H9 (cell line): ENCODE results near the gene FUCA1. TPM values are rescaled to one million over a fixed set of nuclear protein-coding genes. Genes with fewer than 3 reads are reported as not detected.
"Not testable (repeated sequence)": the region's sequence is repeated elsewhere in the genome, so short reads cannot be mapped to it uniquely, and the experiment has no call there.

Experiments used
- DNase-seq: peaks from one replicate; pipeline ENCODE4 v3.0.0-alpha.2; 2017
- H2AFZ ChIP-seq: one replicate; pipeline ENCODE4 v1.6.1; 2013; ENCODE audit warnings: mild to moderate bottlenecking, low read length, control low read depth, moderate library complexity
- H2AK5ac ChIP-seq: 2 replicates; pipeline ENCODE4 v1.6.1; 2013; ENCODE audit warnings: low read length, control low read depth, mixed read lengths; ENCODE audit not compliant: insufficient read length
- H2BK120ac ChIP-seq: one replicate; pipeline ENCODE4 v1.6.1; 2013; ENCODE audit warnings: low read depth, mild to moderate bottlenecking, low read length, control low read depth, inconsistent platforms; ENCODE audit not compliant: poor library complexity, severe bottlenecking
- H2BK12ac ChIP-seq: 2 replicates; pipeline ENCODE4 v1.6.1; 2013; ENCODE audit warnings: low read length, control low read depth, mixed read lengths, low read depth; ENCODE audit not compliant: insufficient read length
- H2BK15ac ChIP-seq: 2 replicates; pipeline ENCODE4 v1.6.1; 2013; ENCODE audit warnings: low read depth, low read length, control low read depth
- H2BK20ac ChIP-seq: one replicate; pipeline ENCODE4 v1.6.1; 2013; ENCODE audit warnings: low read depth, mild to moderate bottlenecking, low read length, control low read depth, inconsistent platforms; ENCODE audit not compliant: poor library complexity, severe bottlenecking
- H2BK5ac ChIP-seq: 2 replicates; pipeline ENCODE4 v1.6.1; 2013; ENCODE audit warnings: low read length, control low read depth, mixed read lengths; ENCODE audit not compliant: insufficient read length
- H3K14ac ChIP-seq: 2 replicates; pipeline ENCODE4 v1.6.1; 2013; ENCODE audit warnings: low read length, control low read depth; ENCODE audit not compliant: insufficient read depth
- H3K18ac ChIP-seq: 2 replicates; pipeline ENCODE4 v1.6.1; 2013; ENCODE audit warnings: low read depth, mild to moderate bottlenecking, mixed read lengths, low read length, control low read depth; ENCODE audit not compliant: insufficient read length
- H3K23ac ChIP-seq: 2 replicates; pipeline ENCODE4 v1.6.1; 2013; ENCODE audit warnings: low read length, control low read depth, mixed read lengths, low read depth; ENCODE audit not compliant: insufficient read length
- H3K23me2 ChIP-seq: 2 replicates; pipeline ENCODE4 v1.6.1; 2013; ENCODE audit warnings: low read depth, mild to moderate bottlenecking, mixed read lengths, low read length, control low read depth; ENCODE audit not compliant: insufficient read length, poor library complexity, severe bottlenecking
- H3K27ac ChIP-seq: 2 replicates; pipeline ENCODE4 v1.5.1; 2013; ENCODE audit warnings: low read length, control low read depth, mixed read lengths, low read depth; ENCODE audit not compliant: insufficient read length
- H3K27me3 ChIP-seq: 2 replicates; pipeline ENCODE4 v1.6.1; 2013; ENCODE audit warnings: low read length, control low read depth, inconsistent platforms; ENCODE audit not compliant: insufficient read depth
- H3K4ac ChIP-seq: 2 replicates; pipeline ENCODE4 v1.6.1; 2013; ENCODE audit warnings: low read depth, mild to moderate bottlenecking, control low read depth, inconsistent platforms, low read length, moderate library complexity
- H3K4me1 ChIP-seq: 2 replicates; pipeline ENCODE4 v1.6.1; 2013; ENCODE audit warnings: low read length, control low read depth, inconsistent platforms; ENCODE audit not compliant: insufficient read depth
- H3K4me2 ChIP-seq: 2 replicates; pipeline ENCODE4 v1.6.1; 2013; ENCODE audit warnings: low read length, control low read depth, mixed read lengths; ENCODE audit not compliant: insufficient read length, insufficient read depth
- H3K56ac ChIP-seq: 2 replicates; pipeline ENCODE4 v1.6.1; 2013; ENCODE audit warnings: low read depth, mild to moderate bottlenecking, mixed read lengths, low read length, control low read depth; ENCODE audit not compliant: insufficient read length
- H3K79me1 ChIP-seq: 2 replicates; pipeline ENCODE4 v1.6.1; 2013; ENCODE audit warnings: low read depth, mild to moderate bottlenecking, moderate library complexity, low read length, control low read depth, inconsistent platforms; ENCODE audit not compliant: insufficient read depth, poor library complexity, severe bottlenecking
- H3K79me2 ChIP-seq: 2 replicates; pipeline ENCODE4 v1.6.1; 2013; ENCODE audit warnings: low read length, control low read depth, inconsistent platforms; ENCODE audit not compliant: insufficient read depth
- H3K9ac ChIP-seq: 2 replicates; pipeline ENCODE4 v1.6.1; 2013; ENCODE audit warnings: low read length, control low read depth, mixed read lengths; ENCODE audit not compliant: insufficient read length; ENCODE audit errors: extremely low read depth
- H3K9me3 ChIP-seq: one replicate; pipeline ENCODE4 v1.6.1; 2013; ENCODE audit warnings: low read depth, low read length, inconsistent platforms; ENCODE audit not compliant: control insufficient read depth
- H3T11ph ChIP-seq: one replicate; pipeline ENCODE4 v1.6.1; 2013; ENCODE audit warnings: mild to moderate bottlenecking, low read length, control low read depth, inconsistent platforms
- H4K20me1 ChIP-seq: one replicate; pipeline ENCODE4 v1.6.1; 2013; ENCODE audit not compliant: control insufficient read depth, insufficient read length, insufficient read depth
- H4K5ac ChIP-seq: 2 replicates; pipeline ENCODE4 v1.6.1; 2013; ENCODE audit warnings: low read depth, mild to moderate bottlenecking, mixed read lengths, low read length, control low read depth; ENCODE audit not compliant: insufficient read length
- H4K8ac ChIP-seq: replicated peaks from 2 replicates; pipeline ENCODE4 v1.6.1; 2013; ENCODE audit warnings: low read length, control low read depth, mixed read lengths, low read depth; ENCODE audit not compliant: insufficient read length
- H4K91ac ChIP-seq: 2 replicates; pipeline ENCODE4 v1.6.1; 2013; ENCODE audit warnings: low read depth, mild to moderate bottlenecking, moderate library complexity, mixed read lengths, low read length, control low read depth; ENCODE audit not compliant: insufficient read length
- H3K27ac Mint-ChIP-seq, 3 experiments: 2 replicates in 2 of 3; 3 replicates in 1 of 3; pipeline ENCODE4 v1.8.0; 2020 to 2021; ENCODE audit warnings: mixed read lengths in 3 of 3, mild to moderate bottlenecking in 1 of 3, moderate library complexity in 1 of 3
- H3K27me3 Mint-ChIP-seq: 2 replicates; pipeline ENCODE4 v1.8.0; 2021; ENCODE audit warnings: low read depth, mild to moderate bottlenecking, moderate library complexity, mixed read lengths
- H3K36me3 Mint-ChIP-seq, 3 experiments: 2 replicates in 2 of 3; 3 replicates in 1 of 3; pipeline ENCODE4 v1.8.0; 2020 to 2021; ENCODE audit warnings: low read depth in 3 of 3, mixed read lengths in 3 of 3; ENCODE audit not compliant: insufficient read depth in 1 of 3
- H3K4me1 Mint-ChIP-seq, 2 experiments: 2 replicates each; pipeline ENCODE4 v1.8.0; 2020; ENCODE audit warnings: mixed read lengths in 2 of 2
- H3K4me3 Mint-ChIP-seq, 2 experiments: 2 replicates in 1 of 2; 3 replicates in 1 of 2; pipeline ENCODE4 v1.8.0; 2020 to 2021; ENCODE audit warnings: mild to moderate bottlenecking in 2 of 2, mixed read lengths in 2 of 2, moderate library complexity in 1 of 2
- H3K9me3 Mint-ChIP-seq, 2 experiments: 2 replicates in 1 of 2; 3 replicates in 1 of 2; pipeline ENCODE4 v1.8.0; 2020; ENCODE audit warnings: mild to moderate bottlenecking in 2 of 2, mixed read lengths in 2 of 2, moderate library complexity in 1 of 2
- CTCF ChIP-seq: fragments of 200-600 bp; sonication (generic); conservative IDR thresholded peaks from 3 replicates; pipeline ENCODE4 v1.8.0; 2021; ENCODE audit warnings: antibody characterized with exemption, mild to moderate bottlenecking
- whole genome bisulfite sequencing: extraction: QIAGEN DNeasy Blood & Tissue Kit; methylation state at CpG from one replicate; pipeline ENCODE4 v1.1.7; 2013; ENCODE audit warnings: missing lambda C conversion rate, low lambda C conversion rate, mixed read lengths; ENCODE audit not compliant: insufficient read length; ENCODE audit errors: extremely low coverage; 5-methylcytosine and 5-hydroxymethylcytosine counted together
- total RNA-seq: library from RNA; stranded (reverse); gene quantifications from 2 replicates; pipeline ENCODE4 v1.2.1, GENCODE V29; 2021

FUCA1 gene
- total RNA-seq, 1 experiment from 2014 or later = 9.1 TPM

GRCh38 chr1:23848673-23849616 lies 19.1 kb downstream of the FUCA1 start:
- Histone ChIP-seq H3K4me2 (no peak overlapping the region), H3K79me2 (no peaks in the 10 kb centered on the region), H3K79me1 (no peaks in the 10 kb centered on the region), H3K56ac (no peak overlapping the region), H3T11ph (no peak overlapping the region), H2BK15ac (no peak overlapping the region), H2BK12ac (no peak overlapping the region), H3K27me3 (no peaks in the 10 kb centered on the region), H4K91ac (no peak overlapping the region), H3K18ac (no peak overlapping the region), H2AK5ac (no peak overlapping the region), H3K23me2 (no peaks in the 10 kb centered on the region), H4K20me1 (no peaks in the 10 kb centered on the region), H3K4me1 (no peaks in the 10 kb centered on the region), H3K9me3 (no peaks in the 10 kb centered on the region), H3K14ac (no peak overlapping the region), H2AFZ (no peak overlapping the region), H2BK5ac (no peak overlapping the region), H4K8ac (no peak overlapping the region), H2BK120ac (no peak overlapping the region), H3K4ac (no peak overlapping the region), H3K9ac (no peak overlapping the region), H4K5ac (no peak overlapping the region), H3K27ac (no peak overlapping the region), H3K23ac (no peak overlapping the region), H2BK20ac (no peak overlapping the region)
- peaks cover 22 to 34% (median 26%) of the 10 kb centered on the region in 3 experiments for H3K36me3 Mint-ChIP-seq
- no peak for DNase-seq
- H3K9me3 Mint-ChIP-seq = peaks cover 15 to 23% of the 10 kb centered on the region in 2 experiments
- no peak for TF ChIP-seq CTCF
- H3K4me1 Mint-ChIP-seq = no peaks in the 10 kb centered on the region
- no peak overlapping the region for H3K4me3 Mint-ChIP-seq
- no peak overlapping the region for H3K27ac Mint-ChIP-seq
- WGBS = no CpG with 5 or more reads among the region's 12 CpGs
- no peaks in the 10 kb centered on the region for H3K27me3 Mint-ChIP-seq

- not testable (repeated sequence) for H3K79me1 ChIP-seq, H3K23ac ChIP-seq, H4K8ac ChIP-seq, H3K18ac ChIP-seq, H4K20me1 ChIP-seq, H3K56ac ChIP-seq, H4K5ac ChIP-seq, H2AFZ ChIP-seq, H3K4ac ChIP-seq, DNase-seq, H3K9ac ChIP-seq, H2BK120ac ChIP-seq, H4K91ac ChIP-seq, H3K4me2 ChIP-seq, H2BK5ac ChIP-seq, H3K79me2 ChIP-seq, H2BK12ac ChIP-seq, H3K4me1 ChIP-seq, H3K9me3 ChIP-seq, H3K4me1 Mint-ChIP-seq, H2BK20ac ChIP-seq, H3K23me2 ChIP-seq, H3T11ph ChIP-seq, H3K27ac ChIP-seq, H3K27me3 ChIP-seq, H3K27me3 Mint-ChIP-seq, H2AK5ac ChIP-seq, H3K27ac Mint-ChIP-seq, H2BK15ac ChIP-seq, H3K4me3 Mint-ChIP-seq, H3K14ac ChIP-seq
- Mint-ChIP-seq H3K36me3 (peaks cover 19 to 30% (median 23%) of the 10 kb centered on the region in 3 experiments), H3K9me3 (peaks cover 13 to 21% of the 10 kb centered on the region in 2 experiments)
- no CpG with 5 or more reads among the region's 2 CpGs for WGBS
Measured at GRCh38 chr1:23847482-23848095, 20.5 kb downstream of the FUCA1 start.
